Fibroblast of lung (primary cell): ENCODE results near the gene HIPK2.

Experiments
- CTCF ChIP-seq, 2 donors: IDR thresholded peaks in 1 of 2; conservative IDR thresholded peaks in 1 of 2; 1 replicate in 1 of 2; 2 replicates in 1 of 2; pipeline ENCODE4 v1.5.1; 2011 to 2012; ENCODE audit warnings: low read length in 2 of 2, control low read depth in 1 of 2, inconsistent platforms in 1 of 2, low read depth in 1 of 2, mild to moderate bottlenecking in 1 of 2
- EZH2 ChIP-seq: IDR thresholded peaks from 2 replicates; pipeline ENCODE4 v1.5.1; 2012; ENCODE audit warnings: low read length, control low read depth, mild to moderate bottlenecking; ENCODE audit errors: missing control alignments

- no peak for TF ChIP-seq CTCF (conservative IDR thresholded peaks at IDR 0.05 in 1 of 2, IDR thresholded peaks at IDR 0.05 in 1 of 2; ENCODE audit: low read depth in 1 of 2, low read length in 2 of 2)
- no peak for TF ChIP-seq EZH2
These were observed 123.3 kb downstream of the HIPK2 start for GRCh38 chr7:139654276-139655181.
